HG03354 (cell line): Measurements from ENCODE around the gene MRAP.

Experiments
- ATAC-seq: cut with Tn5 transposase; IDR thresholded peaks from one replicate; pipeline ENCODE4 v1.9.1; 2021; ENCODE audit warnings: mild to moderate bottlenecking; ENCODE audit not compliant: unreplicated experiment, poor library complexity, severe bottlenecking

The MRAP gene

GRCh38 chr21:32320059-32320458 lies 21.4 kb downstream of the MRAP start:
- no peak for ATAC-seq

DNA sequence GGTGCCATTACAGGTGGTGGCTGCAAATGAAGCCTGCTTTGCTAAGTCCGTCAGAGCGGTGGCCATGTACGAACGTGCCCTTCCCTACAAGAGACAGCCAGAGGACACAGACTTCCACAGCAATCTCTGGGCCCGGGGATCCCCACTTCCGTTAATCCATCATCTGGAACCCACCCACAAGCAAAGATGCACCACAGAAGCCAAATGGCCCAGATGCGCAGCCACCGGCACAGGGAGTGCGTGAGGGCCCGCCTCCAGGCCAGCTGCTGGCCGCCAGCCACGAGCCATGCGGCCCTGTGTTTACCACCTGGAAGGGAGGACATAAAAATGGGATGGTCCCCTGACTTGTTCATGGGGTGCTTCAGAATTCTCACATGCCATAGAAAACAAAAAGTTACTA lies 22.1 kb downstream of the MRAP start:
- ATAC-seq = no peak

DNA sequence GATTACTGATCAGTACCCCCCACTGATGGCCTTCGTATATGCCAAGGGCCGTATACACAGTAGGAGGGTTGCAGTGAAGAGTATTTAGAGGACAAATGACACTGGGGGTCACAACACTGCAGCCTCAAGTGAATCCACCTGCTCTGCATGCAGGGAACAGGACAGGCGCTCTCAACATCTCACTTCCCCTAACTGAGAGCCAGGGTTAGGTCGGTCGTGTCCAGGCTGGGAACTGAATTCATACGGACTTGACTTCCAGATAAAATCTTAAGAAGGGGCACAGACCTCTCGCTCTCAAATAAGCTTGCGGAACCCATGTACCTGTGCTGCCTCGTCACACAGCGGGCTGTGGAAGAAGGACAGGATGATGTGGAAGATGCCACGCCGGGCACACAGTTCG lies 22.8 kb downstream of the MRAP start:
- no peak for ATAC-seq

GRCh38 chr21:32322103-32322502 lies 23.4 kb downstream of the MRAP start:
- no peak for ATAC-seq

DNA sequence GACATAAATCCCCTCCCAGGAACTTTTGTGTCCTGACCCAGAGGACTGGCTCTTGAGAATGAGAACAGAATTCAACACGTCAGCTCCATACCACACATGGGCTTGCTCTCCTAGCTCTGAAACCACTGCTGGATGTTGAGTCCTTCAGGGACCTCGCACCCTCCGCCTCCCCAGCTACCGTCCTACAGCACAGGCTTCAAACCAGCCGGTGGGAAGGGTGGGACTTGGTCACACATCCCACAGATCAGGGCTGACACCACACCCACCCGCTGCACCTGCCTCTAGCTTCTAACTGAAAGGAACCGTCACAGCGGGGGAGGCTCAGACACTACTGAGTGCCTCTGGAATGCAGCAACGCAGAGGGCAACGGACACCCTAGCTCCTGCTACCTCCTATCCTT lies 24.0 kb downstream of the MRAP start:
- no peak for ATAC-seq

DNA sequence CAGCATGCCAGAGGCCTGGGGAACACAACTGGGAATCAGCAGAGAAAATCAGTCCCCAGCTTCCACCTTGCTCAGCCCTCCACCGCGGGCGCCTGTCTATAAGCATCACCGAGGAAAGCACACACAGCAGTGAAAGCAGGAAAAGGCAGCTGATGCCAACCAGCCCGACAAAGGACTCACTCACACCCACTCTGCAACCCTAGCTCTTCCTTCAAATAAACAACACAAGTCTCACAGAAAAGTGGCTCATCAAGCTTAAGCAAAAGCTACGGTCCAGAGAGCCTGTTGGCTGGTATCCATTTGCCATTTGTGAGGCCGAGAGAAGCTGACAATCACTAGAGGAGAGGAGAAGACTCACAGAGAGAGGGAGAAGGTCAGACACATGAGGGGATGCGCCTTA lies 27.1 kb downstream of the MRAP start:
- ATAC-seq = no peak

- ATAC-seq = no peak
Measured at GRCh38 chr21:32328595-32328994, 29.9 kb downstream of the MRAP start.

DNA sequence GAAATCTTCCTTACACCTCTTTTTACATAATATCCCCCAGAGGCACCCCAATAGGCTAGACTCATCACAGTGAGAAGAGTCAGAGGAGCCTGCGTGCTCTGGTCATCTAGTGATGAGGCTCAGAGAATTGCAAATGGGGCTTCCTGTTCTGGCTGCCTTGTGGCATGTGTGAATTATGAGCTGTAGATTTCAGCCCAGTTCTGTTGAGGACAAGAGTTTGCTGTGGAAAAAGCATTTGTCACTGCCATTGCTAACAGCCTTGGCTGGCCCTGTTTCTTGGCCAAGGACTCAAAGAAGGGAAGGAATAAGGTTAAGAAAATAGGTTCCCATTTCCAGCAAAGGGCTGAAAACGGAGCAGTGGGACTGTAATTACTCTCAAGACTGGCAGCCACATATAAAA lies 30.7 kb downstream of the MRAP start:
- ATAC-seq = no peak

- no peak for ATAC-seq
Measured at GRCh38 chr21:32329776-32330175, 31.1 kb downstream of the MRAP start.

- ATAC-seq = no peak
Measured at GRCh38 chr21:32330784-32331311, 32.2 kb downstream of the MRAP start.

DNA sequence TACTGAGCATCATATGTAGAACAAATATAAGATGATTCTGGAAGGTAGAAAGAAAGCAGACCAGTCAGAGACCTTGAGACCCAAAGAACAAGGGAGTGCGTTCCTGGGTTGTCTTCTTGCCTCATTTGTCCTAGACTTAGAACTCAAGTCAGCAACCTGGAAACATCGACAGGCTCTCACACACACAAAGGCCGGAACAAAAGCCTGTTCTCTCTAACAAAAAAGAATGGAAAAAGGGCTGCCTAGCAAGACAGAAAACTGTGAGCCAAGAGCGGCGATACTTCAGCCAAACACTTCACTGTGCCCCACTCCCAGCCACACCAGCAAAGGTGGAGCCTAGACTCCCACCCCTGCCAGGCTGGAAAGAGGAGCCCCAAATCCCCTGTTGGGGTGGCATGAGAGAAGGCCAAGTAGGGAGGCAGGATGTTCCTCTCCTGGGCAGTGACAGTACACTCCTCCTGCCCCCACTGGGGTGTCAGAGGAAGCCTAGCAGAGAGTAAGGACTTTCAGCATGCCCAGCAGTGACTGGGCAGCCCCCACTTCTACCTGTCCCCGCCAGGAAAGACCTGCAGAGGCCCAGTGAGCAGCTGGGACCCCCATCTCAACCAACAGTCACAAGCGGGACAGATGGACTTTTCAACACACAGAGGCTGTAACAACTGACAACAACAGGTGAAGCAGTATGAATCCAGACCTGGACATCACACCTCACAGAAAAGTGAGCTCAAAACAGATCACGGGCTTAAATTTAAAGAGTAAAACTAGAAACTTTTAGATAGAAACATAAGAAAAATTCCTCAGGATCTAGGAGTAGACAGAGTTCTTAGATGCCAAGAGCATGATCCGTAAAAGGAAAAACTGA lies 33.0 kb downstream of the MRAP start:
- no peak for ATAC-seq

GRCh38 chr21:32332463-32332951 lies 33.9 kb downstream of the MRAP start:
- no peak for ATAC-seq

- ATAC-seq = no peak
Measured at GRCh38 chr21:32333953-32334673, 35.5 kb downstream of the MRAP start.

- no peak for ATAC-seq
Measured at GRCh38 chr21:32334980-32335531, 36.4 kb downstream of the MRAP start.

DNA sequence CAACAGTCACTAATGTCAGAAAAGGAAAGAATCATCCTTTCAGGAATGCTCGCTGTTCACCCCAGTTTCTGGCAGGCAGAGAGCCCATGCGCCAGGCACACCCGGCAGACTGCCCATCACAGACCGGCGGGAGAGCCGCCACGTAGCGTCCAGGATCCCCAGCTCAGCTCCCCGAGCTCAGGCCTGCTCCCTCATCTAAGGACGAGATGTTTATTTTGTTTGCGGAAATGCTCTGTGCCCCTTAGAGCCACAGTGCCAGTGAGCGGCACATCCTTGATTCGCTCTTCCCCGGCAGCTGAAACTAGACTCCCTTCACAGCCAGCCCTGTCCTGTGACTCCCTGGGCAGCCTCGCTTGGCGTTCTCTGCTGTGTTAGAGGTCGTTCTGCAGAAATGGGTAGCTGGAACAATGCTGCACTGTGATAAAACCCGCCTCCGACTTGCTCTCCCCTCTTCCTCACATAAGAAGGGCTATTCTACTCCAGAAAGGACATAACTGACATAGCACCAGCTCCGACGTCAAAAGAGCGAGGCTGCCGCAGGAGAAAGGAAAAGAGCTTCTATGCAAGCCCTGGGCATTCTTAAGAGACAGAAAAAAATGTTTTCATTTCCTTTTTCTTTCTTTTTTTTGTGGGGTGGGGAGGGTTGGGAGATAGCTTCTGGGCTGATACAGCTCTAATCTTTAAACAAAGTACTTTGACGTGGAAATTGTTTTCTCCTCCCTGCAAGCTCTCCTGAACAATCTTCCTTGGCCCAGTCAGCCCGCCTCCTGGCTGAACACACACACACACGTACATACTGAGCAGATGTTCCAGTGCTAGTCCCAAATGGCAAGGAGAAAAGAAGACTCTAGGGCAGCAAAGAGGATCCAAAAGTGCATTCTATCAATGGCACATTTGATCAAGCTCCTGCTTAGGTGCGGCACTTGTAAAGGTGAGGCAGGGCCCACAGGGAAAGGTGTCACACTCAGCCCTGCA lies 37.2 kb downstream of the MRAP start:
- ATAC-seq = no peak

- no peak for ATAC-seq
Measured at GRCh38 chr21:32336711-32337110, 38.1 kb downstream of the MRAP start.

DNA sequence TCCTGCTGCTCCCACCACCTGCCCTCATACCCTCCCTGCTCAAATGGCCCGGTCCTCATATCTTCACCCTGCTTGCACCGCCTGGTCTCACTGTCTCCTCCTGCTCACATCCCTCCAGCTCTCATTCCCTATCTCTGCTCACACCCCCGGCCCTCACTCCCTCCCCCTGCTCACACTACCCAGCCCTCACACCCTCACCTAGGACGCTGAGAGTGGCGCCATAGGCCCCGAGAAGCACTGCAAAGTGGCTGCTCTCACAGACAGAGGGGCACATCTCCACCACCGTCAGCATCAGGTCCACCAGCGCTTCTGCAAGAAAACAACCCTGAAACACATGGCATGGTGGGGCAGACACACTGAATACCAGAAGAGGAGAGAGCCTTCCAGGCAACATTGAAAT lies 38.6 kb downstream of the MRAP start:
- ATAC-seq = no peak

GRCh38 chr21:32338209-32338921 lies 39.7 kb downstream of the MRAP start:
- no peak for ATAC-seq
